GM19043 (cell line): ENCODE results near the gene CALY.
"Not testable (repeated sequence)": the region's sequence is repeated elsewhere in the genome, so short reads cannot be mapped to it uniquely, and the experiment has no call there.

ENCODE experiments used
- ATAC-seq: cut with Tn5 transposase; IDR thresholded peaks from one replicate; pipeline ENCODE4 v1.9.1; 2021; ENCODE audit warnings: low read depth; ENCODE audit not compliant: unreplicated experiment

CALY gene

GRCh38 chr10:133334503-133335245, 2.0 kb downstream of the CALY start:
- ATAC-seq = no peak

GRCh38 chr10:133332936-133333699, 3.6 kb downstream of the CALY start:
- no peak for ATAC-seq

DNA sequence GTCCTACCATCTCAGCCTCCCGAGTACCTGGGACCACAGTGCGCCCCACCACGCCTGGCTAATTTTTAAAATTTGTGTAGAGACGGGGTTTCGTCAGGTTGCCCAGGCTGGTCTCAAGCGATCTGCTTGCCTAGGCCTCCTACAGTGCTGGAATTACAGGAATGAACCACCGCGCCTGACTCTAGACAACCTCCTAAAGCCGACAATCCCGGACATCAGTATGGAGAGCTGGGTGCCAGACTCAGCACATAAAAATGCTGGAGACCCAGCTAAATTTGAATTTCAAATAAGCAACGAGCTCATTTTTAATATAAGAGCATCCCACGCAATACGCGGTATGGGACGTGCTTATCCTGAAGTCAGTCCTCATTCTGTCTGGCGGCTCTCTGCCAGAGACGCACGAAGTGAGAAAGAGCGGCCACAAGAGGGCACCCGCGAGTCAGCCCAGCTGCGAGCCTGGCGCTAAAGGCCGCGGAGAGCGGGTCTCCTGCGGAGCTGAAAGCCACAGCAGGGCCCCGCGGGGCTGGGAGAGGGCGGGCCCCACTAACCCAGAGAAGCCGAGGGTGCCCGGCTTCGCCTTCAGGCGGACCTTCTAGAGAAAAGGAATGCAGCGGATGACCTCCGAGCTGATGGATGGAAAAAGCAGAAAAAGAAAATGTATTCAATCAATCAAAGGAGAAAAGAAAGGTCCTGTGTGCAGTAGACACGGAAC, 7.0 kb downstream of the CALY start:
- ATAC-seq = peak; percentile 90

GRCh38 chr10:133328358-133329343, 8.0 kb downstream of the CALY start:
- no peak for ATAC-seq

DNA sequence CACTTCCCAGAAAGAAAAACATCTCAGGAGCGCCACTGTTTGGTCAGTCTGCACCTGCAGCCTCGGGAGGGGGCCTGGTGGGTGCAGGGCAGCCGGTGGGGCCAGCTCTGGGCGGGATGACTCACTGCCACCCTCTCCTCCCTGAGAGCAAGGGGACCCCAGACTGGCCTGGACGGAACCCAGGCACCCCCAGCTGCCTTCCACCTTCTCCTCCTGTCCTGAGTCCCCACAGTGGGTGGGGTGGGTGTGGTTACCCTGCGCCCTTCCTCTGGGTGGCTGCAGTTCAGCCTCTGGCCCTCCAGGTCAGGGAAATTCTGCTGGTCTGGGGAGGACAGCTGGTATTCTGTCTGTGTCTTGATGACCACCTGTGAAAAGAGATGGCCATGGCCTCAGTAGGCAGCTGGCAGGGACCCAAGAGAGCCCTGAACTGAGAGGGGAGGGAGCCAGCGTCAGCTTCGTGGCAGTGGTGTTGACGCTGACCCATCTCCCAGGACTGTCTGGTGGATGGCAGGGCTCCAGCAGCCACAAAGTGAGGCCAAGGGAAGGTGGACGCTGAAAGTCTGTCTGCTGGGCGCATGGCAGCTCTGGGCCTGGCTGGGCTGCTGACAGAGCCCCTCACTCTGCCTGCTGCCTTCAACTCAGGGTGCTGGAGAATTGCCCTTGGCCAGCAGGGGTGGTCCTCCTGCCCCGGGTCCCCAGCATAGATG, 8.9 kb downstream of the CALY start:
- no peak for ATAC-seq

DNA sequence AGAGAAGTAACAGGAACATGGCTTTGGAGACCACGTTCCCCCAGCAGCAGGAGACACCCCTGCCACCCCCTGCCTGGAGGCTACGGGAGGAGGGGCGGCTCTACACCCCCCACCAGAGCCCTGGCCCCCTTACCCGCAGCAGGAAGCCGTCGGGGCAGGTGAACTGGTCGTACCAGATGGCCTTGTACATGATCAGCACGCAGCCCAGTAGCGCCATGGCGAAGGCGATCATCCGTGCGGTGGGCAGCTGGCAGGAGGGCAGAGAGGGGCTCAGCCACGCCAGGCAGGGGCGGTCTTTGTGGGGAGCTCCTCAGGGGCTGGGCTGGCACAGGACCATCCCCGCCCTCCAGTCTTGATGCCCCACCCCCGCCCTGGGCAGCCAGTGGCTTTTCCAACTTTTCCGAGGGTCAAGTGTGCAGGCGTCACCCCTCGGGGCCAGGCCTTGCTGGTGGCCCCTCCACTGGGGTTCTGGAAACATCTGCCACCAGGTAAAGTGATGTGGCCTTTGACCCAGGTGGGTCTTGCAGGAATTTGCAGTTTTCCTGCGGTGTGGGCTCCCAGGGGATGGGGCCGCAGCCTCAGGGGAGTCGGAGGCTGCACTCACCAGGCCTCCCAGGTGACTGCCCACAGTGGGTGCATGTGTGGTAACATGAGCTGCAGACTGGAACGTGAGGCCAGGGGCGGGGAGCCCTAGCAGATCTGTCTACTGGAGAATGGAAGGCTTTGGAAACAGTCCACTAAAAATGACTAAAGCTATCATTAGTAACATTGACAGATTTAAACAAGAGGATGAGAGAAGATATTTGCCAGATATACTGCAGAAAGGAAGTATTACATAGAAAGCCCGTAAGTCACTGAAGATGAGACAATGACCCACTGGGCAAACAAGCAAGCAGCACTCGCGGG, 9.7 kb downstream of the CALY start:
- no peak for ATAC-seq

- ATAC-seq = no peak
These were observed 10.5 kb downstream of the CALY start for GRCh38 chr10:133326223-133326551.

DNA sequence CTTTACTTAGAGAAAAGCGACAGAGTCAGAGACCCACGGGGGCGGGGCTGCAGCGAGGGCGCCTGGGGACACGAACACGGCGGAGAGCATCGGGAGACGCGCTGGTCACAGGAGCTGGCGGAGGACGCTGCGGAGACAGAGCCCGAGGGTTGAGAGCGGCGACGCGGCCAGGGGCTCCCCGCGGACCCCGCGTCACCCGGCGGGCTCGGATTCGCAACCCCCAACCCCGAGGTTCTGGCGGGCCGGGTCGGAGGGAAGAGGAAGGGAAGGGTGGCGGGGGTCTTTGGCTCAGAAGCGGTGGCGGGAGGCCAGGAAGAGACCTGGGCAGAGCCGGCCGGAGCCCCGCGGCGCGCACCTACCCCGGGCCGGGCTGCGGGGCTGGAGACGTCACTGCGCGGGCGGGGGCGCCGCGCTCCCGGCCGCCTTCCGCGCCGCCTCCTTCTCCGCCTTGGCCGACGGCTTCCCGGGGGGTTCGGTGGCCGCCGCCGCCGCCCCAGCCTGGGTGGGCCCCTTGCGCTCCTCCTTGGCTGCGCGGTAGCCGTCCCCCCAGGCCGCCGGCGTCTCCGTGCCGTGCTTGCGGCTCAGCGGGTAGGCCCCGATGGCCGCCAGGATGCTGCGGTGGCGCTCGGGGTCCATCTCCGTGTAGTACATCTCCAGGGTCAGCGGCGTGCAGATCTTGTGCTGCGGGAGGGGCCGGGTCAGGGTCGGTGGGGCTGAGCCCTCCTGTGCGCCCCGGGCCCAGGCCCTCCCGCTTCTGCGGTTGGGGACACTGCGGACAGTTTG, 11.1 kb downstream of the CALY start:
- no peak for ATAC-seq

DNA sequence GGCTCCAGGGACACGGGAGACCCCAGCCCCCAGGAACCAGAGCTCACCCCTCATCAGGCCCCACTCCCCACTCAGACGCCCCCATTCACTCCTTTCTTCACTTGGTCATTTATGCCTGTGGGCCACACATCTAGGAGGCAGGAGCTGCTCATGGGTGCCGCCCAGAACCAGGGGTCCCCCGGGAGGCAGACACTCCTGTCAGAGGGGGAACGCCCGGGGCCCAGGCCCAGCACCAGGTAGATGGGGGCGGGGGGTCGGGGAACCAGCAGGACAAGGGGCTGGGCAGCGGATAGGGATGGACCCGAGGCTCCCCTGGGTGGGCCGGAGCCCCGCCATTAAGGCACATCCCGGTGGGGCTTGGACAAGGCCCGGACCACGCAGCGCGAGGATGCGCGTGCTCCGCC, 11.8 kb downstream of the CALY start:
- ATAC-seq = no peak

DNA sequence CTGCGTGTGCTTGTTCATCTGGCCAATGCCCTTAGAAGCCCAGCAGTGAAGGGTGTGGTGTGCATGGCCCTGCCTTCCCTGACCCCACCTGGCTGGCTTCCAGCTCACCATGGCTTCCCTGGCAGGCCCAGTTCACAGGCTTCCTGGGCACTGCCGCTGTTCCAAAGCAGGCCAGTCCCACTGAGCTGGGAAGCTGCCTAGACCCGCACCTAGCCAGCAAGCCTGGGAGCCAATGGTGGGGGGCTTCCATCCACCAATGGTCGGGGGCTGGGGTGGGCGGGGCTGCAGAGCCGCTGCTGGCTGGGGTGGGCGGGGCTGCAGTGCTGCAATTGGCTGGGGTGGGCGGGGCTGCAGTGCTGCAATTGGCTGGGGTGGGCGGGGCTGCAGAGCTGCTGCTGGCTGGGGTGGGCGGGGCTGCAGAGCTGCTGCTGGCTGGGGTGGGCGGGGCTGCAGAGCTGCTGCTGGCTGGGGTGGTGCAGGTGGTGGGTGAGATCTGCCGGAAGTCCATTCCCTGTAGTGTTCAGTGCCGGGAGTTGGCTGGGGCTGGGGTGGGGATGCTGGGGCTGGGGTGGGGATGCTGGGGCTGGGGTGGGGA, 12.4 kb downstream of the CALY start:
- ATAC-seq = peak; percentile 72

GRCh38 chr10:133322064-133322709, 14.5 kb downstream of the CALY start:
- ATAC-seq = not testable (repeated sequence)

DNA sequence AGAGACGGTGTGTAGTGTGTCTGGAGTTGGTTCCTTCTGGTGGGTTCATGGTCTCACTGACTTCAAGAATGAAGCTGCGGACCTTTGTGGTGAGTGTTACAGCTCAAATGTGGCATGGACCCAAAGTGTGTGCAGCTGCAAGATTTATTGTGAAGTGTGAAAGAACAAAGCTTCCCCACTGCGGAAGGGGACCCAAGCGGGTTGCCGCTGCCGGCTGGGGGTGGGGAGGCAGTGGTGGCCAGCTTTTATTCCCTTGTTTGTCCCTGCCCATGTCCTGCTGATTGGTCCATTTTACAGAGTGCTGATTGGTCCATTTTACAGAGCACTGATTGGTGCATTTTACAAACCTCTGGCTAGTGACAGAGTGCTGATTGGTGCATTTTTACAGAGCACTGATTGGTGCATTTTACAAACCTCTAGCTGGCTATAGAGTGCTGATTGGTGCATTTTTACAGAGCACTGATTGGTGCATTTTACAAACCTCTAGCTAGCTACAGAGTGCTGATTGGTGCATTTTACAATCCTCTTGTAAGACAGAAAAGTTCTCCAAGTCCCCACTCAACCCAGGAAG, 15.8 kb downstream of the CALY start:
- ATAC-seq = not testable (repeated sequence)

DNA sequence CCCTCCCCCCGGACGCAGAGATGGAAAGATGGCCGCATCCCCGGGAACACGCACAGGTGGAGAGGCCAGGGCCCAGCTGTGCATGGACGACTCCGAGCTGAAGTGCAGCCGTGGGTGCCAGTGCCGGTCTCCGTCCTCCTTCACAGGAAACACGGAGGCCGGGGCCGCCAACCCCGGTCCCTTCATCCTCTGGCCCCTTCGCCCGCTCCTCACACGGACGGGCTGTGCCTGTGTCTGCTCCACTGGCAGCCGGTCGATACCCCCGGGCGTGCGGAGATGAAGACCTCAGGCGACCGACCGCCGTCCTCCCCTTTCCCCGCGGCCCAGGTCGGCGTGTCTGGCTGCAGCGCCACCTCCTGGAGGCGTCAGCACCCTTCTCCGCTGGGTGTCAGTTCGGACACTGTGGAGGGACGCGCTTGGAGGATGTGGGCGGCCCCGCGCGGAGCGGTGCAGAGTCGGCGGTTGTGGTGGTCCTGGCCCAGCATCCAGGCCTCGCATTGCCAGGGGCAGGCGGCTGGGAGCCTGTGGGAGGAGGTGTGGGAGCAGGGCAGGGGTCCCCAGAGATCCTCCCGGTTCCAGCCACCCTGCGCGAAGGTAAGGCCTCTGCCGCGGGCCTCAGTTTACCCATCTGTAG, 18.1 kb downstream of the CALY start:
- peak; percentile 79 for ATAC-seq

DNA sequence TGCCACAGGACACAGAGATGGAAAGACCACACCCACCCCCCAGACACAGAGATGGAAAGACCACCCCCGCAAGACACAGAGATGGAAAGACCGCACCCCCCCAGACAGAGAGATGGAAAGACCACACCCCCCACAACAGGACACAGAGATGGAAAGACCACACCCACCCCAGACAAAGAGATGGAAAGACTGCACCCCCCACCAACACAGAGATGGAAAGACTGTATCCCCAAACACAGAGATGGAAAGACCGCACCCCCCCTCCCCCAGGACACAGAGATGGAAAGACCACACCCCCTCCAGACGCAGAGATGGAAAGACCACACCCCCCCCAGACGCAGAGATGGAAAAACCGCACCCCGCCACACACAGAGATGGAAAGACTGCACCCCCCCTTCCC, 20.0 kb downstream of the CALY start:
- no peak for ATAC-seq

DNA sequence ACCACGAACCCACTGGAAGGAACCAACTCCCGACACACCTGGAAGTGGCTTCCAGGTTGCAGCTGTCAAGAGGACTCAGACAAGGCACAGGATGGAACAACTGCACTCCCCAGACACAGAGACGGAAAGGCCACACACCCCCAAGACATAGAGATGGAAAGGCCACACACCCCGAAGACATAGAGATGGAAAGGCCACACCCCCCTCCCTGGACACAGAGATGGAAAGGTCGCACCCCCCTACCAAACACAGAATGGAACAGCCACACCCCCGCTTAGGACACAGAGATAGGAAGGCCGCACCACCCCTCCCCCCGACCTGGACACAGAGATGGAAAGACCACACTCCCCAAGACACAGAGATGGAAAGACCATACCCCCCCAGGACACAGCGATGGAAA, 20.4 kb downstream of the CALY start:
- ATAC-seq = no peak

DNA sequence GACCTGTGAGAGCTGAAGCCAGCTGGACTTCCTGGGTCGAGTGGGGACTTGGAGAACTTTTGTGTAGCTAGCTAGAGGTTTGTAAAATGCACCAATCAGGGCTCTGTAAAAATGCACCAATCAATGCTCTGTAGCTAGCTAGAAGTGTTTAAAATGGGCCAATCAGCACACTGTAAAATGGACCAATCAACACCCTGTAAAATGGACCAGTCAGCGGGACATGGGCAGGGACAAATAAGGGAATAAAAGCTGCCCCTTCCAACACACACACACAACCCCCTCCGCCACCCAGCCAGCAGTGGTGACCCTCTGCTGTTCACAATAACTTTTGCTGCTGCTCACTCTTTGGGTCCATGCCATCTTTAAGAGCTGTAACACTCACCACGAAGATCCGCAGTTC, 20.8 kb downstream of the CALY start:
- ATAC-seq = no peak
